Tibial nerve (tissue), 3 donors: ENCODE measurements around the gene RELN.

Source experiments
- POLR2A ChIP-seq, 2 donors: fragments of 450-650 bp; IDR thresholded peaks; one replicate each; pipeline ENCODE4 v1.6.1; 2017; ENCODE audit warnings: antibody characterized with exemption in 2 of 2, mild to moderate bottlenecking in 2 of 2, moderate library complexity in 2 of 2
- TF ChIP-seq, protein P1 (sequence below), 5 experiments: fragments of 200-600 bp in 3 of 5; fragments of 450-650 bp in 2 of 5; sonication (generic) in 3 of 5; IDR thresholded peaks; one replicate each; pipeline ENCODE4 v1.5.1; 2016 to 2019; ENCODE audit warnings: antibody characterized with exemption in 5 of 5, mild to moderate bottlenecking in 3 of 5, moderate library complexity in 2 of 5

GRCh38 chr7:103439661-103440060, 549.8 kb downstream of the RELN start:
- TF ChIP-seq, protein P1, sequence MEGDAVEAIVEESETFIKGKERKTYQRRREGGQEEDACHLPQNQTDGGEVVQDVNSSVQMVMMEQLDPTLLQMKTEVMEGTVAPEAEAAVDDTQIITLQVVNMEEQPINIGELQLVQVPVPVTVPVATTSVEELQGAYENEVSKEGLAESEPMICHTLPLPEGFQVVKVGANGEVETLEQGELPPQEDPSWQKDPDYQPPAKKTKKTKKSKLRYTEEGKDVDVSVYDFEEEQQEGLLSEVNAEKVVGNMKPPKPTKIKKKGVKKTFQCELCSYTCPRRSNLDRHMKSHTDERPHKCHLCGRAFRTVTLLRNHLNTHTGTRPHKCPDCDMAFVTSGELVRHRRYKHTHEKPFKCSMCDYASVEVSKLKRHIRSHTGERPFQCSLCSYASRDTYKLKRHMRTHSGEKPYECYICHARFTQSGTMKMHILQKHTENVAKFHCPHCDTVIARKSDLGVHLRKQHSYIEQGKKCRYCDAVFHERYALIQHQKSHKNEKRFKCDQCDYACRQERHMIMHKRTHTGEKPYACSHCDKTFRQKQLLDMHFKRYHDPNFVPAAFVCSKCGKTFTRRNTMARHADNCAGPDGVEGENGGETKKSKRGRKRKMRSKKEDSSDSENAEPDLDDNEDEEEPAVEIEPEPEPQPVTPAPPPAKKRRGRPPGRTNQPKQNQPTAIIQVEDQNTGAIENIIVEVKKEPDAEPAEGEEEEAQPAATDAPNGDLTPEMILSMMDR (IDR thresholded peaks at IDR 0.05), result no peak
- no peak for TF ChIP-seq POLR2A (IDR thresholded peaks at IDR 0.05)
